Stimulated activated CD8-positive, alpha-beta memory T cell treated with anti-CD3 and anti-CD28 coated beads, Interleukin-4, amount 100 ng/mL, for 4 hours (primary cell): ENCODE results near the gene USH1G.
A peak's percentile ranks its signal among the peaks of the same experiment; 100 is the strongest.
"Not testable (repeated sequence)": the region's sequence is repeated elsewhere in the genome, so short reads cannot be mapped to it uniquely, and the experiment has no call there.

Experiments used
- DNase-seq, 2 donors: peaks; one replicate each; pipeline ENCODE4 v3.0.0-alpha.2; 2020; ENCODE audit warnings: low read depth in 2 of 2, low spot score in 1 of 2

Gene USH1G

DNA sequence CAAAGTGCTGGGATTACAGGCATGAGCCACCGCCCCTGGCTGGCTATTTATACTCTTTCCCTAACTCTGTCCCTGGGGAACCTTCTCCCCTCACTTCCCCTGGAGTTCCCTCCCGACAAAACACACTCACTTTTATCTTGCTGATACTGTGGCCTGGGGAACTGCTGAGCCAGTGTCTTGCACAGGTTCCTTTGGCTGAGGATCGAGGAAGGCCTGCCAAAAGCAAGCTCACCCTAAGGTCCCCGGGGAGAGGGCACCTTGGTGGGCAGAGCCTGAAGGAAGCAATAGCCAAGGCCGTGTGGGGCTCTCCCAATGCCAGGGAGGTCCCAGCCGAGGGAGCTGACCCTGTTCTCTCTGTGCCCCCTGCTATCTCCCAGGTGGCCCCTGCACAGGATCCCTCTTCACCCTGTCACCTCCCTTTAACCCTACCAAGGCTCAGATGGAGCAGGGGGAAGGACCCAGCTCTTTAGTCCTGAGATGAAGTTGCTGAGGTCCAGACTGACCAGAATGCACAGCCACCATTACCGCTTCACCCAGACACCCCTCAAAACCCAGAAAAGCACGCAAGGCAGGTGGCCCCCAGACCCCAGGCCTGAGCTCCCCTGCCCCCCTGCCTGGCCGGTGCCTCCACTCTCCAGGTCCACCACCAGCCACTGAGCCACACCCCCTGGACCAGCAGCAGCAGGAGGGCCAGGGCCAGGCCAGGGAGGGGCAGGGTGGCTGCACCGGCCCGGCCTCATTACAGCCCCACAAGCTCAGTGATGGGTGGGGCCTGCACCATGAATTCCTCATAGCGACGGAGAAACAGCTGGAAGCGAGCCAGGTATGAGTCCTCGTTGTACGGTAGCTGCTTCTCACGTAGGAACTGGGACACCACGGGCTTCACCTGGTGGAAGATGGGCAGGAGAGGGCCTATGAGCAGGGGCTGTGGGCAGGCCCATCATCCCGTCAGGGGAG, 45.2 kb downstream of the USH1G start:
- no peak for DNase-seq

DNA sequence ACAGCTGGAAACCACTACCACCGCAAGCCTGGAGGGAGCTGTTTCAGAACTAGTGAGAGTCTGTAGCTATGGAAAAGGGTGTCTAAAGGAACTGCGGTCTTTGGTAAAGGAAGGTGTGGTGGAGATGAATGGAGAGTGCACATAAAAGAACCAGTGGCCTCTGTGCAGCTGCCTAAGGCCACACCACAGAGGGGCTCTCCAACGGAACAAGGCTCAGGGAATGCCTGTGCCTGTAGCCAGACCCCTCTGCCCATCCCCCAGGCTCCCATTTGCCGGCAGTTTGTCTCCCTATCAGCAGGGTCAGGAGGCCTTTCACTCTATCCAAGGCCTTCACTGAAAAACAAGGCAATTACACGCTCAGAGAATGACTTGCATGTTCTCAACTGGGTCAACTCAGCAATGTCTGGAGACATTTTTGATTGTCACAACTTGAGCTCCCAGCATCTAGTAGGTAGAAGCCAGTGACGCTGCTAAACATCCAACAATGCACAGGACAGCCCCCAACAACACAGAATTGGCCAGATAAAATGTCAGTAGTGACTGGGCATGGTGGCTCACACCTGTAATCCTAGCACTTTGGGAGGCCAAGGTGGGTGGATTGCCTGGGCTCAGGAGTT, 47.0 kb downstream of the USH1G start:
- no peak for DNase-seq

DNA sequence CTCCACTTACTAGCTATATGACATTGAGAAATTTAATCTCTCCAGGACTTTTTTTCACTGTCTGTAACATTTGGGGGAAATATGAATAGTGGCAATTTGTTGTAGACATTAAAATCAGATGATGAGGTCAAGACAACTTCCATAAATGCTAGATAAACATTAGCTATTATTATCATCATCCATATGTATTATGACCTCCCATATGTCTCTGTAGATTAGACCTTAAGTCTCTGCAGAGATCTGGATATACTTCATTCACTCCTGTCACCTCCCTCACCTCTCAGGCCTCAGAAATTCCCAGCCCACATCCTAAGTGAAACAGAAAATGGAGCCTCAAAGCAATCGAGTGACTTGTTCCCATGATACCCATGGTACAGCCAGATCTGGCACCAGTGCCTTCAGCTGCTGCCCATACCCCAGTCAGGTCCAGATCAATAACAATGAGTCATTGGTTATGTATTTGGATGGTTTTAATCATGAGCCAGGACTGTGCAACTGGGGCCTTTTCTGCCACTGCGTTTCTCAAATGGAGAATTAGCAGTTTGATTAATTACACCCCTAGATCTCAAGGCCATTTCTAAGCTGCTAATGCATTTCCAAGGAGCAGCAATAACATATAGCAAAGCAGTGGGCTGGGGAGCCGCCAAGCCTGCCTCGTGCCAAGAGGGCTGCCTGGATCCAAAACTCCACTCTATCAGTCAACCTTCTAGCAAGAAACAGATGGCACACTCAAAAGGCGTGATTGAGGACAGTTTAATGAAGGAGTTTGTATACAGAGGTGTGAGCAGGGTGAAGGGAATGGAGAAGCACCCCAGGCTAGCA, 47.7 kb downstream of the USH1G start:
- DNase-seq, result no peak

DNA sequence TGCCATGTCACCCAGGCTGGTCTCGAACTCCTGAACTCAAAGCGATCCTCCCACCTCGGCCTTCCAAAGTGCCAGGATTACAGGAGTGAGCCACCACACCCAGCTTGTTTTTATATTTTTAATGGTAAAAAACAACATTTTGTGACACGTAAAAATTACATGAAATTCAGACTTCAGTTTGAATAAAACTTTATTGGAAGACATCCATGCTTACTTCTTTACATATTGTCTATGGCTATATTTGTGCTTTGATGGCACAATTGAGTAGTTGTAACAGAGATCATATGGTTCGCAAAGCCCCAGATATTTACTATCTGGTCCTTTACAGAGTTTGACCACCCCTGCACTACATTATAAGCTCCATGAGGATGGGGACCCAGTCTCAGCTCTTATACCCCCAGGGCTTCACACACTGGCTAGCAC, 48.4 kb downstream of the USH1G start:
- DNase-seq, result no peak

DNA sequence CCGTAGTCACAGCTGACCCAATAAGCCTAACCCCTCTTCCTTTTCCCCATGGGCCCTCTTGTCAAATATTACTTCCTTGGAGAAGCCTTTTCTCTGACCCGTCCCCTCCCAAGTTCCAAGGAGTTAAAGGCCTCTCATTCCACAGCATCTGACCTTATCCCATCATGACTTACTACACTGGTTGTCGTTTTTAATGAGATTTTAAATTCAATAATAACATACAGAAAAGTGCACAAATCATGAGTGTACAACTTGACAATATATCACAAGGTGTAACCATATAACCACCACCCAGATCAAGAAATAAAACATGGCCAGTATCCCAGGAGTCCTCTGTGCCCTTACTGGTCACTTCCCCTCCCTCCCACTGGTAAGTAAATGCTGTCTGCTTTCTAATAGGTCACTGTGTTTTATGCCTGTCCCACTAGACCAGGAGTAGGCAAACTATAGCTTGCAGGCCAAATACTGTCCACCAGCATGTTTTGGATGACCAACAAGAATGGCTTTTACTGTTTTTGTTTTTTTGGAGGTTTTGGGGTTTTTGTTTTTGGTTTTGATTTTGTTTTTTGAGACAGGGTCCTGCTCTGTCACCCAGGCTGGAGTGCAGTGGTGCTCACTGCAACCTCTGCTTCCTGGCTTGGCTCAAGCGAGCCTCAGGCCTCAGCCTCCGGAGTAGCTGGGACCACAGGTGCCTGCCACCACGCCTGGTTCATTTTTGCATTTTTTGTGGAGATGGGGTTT, 49.0 kb downstream of the USH1G start:
- no peak for DNase-seq

DNA sequence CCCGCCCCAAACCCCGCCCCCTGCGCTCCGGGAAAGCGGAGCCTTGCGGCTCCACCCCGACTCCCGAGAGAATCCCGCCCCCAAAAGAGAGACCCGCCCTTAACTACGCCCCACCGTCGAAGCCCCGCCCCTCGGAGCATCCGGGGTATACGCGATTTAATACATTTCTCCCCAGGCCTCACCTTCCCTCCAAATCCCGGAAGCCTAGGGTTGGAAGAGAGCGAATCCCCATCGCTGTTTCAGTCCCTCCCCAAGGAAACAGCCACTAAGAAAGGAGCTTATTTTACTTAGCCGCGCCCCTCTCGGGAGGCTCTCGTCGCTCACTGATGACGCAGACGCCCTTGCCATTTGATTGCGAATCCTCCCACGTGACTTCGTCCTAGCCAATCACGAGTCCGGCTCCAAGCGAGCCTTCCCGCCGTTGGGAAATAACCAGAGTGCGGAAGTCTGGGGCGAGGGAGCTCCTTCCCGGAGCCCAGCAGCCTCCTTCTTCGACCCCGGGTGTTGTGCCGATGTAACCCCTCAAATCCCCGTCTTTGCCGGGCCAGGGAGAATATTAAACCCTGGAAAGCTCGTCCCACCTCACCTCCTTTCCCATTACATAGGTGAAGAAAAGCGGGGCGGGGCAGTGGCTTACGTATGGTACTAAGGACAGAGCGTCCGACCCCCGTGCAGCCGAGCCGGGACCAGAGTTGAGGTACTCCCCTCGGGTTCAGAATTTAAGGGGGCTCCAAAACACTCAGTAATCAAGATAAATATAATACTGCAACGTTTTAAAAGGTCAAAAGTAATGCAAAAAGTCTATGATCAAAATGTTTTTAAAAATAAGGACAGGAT, 49.8 kb downstream of the USH1G start:
- peak; percentile 98 to 99 for DNase-seq

DNA sequence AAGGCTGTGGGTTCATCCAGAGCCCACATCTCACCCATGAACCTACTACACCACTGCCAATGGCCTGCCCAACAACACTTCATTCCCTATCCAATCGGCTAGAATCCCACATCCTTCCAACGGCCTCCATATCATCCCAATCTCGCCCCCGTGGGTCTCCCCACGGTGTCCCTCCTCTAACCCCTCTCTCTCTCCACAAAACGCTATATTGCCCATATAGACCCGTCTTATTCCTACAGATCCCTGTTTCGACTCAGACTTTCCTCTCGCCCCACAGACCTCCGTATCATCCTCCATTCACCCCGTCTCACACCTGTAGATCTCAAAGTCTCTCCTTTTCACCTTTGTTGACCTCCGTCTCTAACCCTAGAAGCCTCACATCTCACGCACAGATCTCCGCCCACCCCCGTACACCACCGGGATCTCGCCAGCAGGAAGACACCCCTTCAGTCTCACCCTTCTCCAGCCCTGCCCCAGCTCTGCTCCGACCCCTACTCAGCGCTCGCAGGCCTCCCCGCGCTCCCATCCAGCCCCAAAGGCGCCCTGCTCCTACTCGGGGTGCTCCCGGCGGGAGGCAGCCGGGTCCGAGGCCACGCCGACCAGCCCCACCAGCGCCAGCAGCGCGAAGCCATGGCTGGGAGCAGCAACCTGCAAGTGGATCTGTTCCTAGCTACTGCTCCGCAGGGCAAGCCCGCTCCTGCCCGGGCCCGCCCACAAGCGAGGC, 50.6 kb downstream of the USH1G start, which contains the start of gene FDXR:
Gene FDXR (minus strand): TSS at position 682 of the 724 bp plus-strand sequence. CDS start 50 bp downstream, at position 632.
- DNase-seq, result no peak

DNA sequence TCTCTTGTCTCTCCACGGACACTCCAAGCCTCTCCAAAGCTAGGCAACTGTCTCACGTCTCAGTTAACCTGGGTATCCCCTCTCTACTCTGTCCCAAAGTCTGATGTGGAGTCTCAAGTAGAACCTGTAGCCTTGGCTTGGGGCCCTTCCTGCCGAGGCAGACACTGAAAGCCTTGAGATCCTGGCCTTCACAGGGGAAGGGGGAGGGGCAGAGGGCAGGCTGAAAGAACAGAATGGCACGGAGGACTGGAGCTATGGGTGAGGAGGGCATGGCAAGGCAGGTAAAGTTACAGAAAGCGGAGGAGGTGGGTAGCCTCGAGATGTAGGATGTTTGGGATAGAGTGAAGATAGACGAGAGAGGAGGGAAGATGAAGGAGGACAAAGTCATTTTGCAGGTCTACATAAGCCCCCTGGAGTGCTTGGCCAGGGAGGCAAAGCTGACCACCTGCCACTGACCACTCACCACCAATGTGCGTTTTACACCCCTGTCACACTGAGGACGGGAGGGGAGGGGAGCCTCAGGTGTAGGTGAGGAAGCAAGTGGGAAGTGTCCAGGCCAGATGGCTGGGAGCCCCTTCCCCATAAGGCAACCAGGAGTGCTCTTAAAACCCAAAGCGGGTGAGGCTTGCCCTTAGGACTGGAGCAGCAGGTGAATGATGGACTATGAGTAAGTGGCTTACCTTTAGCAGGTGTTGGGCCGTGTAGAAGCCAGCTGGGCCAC, 51.5 kb downstream of the USH1G start:
- DNase-seq, result no peak

DNA sequence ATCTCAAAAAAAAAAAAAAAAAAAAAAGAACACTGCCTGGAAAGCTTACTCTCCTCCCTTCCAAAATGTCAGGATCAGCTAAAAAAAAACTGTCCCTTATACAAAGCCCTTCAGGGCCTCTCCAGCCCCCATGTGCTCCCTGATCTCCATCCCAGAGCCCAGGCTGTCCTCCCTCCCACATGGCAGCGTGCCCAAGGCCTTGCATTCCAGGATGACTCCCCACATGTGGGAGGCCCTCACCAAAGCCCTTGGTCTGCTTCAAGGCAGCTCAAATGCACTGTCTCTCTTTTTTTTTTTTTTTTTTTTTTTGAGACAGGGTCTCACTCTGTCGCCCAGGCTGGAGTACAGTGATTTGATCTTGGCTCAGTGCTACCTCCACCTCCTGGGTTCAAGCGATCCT, 52.5 kb downstream of the USH1G start:
- no peak for DNase-seq

DNA sequence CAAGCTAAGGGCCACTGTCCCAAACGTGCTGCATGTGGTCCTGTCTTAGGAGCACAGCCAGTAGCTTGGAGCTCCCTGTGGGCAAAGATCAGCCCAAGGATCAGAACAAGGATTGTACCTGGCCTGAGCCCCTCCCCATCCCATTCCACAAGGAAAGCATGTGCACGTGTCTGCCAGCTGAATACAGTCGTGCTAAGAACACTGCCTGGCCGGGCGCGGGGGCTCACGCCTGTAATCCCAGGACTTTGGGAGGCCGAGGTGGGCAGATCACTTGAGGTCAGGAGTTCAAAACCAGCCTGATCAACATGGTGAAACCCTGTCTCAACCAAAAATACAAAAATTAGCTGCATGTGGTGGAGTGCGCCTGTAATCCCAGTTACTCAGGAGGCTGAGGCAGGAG, 53.0 kb downstream of the USH1G start:
- DNase-seq, result not testable (repeated sequence)

DNA sequence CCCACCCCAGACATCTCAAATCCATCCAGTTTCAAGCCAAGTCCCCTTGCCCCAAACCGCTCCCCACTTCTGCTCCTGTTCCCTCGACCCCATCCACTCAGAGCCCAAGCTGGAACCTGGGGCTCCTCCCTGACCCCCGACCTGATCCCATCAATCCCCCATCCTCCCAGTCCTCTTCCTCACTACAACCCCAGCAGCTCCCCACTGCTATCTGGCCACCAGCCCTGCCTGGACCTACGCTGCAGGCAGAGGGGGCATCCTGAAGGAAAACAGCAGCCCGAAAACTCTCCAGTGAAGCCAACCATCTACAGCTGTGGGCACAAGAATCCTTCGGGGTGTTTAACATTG, 54.2 kb downstream of the USH1G start:
- DNase-seq, result no peak

DNA sequence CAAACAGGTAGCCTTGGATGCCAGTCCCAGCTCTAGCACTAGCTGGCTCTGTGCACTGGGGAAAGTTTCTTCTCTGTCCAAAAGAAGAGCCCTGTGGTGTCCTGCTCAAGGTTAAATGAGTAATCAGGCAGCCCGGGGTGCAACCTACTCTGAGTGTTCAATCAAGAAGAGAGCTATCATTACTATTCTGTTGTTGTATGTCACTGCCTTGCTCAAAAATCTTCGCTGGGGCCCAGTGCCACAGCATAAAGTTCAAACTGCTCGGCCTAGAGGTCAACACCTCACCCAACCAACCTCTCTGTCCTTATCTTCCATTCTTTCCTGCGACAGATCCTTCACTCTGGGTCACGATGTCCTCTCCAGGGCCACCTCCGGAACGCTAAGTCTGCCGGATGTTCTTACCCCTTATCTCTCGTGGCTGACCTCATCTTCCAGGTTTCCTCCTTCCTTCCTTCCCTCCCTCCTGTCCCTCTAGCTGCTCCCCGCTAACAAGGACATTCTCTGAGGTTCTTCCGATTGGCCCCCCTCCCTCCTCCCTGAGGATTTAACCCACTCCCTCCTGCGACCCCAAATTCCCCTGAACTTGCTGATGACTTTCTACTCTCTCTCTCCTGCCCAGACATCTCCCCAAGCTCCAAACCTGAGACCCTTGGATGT, 54.7 kb downstream of the USH1G start:
- no peak for DNase-seq

DNA sequence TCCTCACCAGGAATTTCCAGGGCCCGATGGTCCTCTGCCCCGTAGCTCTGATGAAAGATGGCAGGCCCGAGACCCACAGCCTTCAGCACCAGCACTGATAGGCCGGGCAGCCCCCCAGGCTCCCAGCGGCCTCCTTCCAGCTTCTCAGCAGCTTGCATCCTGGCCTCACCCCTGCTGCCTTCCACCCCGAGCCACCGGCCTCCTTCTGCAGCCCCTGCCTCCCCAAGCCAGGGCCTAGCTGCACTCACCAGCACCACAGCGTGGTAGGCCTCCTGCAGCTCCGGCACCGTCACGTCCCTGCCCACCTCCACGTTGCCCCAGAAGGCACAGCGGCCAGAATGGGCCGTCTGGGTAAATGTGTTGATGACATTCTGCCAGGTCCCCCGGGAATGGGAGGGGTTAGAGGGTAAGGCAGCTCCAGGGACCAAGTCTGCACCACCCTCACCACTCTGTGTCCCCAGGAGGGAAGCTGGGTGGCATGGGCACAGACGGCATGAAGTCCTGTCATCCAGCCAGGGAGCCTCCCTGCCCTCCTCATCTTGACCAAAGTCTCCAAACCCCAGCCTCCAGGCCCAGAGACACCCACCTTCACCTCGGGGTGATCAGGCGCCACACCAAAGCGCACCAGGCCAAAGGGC, 56.7 kb downstream of the USH1G start:
- no peak for DNase-seq
